ENCODE data around the gene MACROD2.

- TF ChIP-seq, protein P1, sequence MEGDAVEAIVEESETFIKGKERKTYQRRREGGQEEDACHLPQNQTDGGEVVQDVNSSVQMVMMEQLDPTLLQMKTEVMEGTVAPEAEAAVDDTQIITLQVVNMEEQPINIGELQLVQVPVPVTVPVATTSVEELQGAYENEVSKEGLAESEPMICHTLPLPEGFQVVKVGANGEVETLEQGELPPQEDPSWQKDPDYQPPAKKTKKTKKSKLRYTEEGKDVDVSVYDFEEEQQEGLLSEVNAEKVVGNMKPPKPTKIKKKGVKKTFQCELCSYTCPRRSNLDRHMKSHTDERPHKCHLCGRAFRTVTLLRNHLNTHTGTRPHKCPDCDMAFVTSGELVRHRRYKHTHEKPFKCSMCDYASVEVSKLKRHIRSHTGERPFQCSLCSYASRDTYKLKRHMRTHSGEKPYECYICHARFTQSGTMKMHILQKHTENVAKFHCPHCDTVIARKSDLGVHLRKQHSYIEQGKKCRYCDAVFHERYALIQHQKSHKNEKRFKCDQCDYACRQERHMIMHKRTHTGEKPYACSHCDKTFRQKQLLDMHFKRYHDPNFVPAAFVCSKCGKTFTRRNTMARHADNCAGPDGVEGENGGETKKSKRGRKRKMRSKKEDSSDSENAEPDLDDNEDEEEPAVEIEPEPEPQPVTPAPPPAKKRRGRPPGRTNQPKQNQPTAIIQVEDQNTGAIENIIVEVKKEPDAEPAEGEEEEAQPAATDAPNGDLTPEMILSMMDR (IDR thresholded peaks at IDR 0.05) = no peak
- TF ChIP-seq EZH2 (IDR thresholded peaks at IDR 0.05; ENCODE audit: borderline replicate concordance, insufficient read depth, low read depth, low read length, poor library complexity, severe bottlenecking) = no peak
Measured at GRCh38 chr20:15099130-15099529, 1103.8 kb downstream of the MACROD2 start.
